ENCODE results near the gene FAM120C. TPM values are rescaled to one million over a fixed set of nuclear protein-coding genes. Genes with fewer than 3 reads are reported as not detected.

The FAM120C gene
- total and polyA plus RNA-seq, 2 experiments from 2014 or later = 2.6 to 4.9 TPM

DNA sequence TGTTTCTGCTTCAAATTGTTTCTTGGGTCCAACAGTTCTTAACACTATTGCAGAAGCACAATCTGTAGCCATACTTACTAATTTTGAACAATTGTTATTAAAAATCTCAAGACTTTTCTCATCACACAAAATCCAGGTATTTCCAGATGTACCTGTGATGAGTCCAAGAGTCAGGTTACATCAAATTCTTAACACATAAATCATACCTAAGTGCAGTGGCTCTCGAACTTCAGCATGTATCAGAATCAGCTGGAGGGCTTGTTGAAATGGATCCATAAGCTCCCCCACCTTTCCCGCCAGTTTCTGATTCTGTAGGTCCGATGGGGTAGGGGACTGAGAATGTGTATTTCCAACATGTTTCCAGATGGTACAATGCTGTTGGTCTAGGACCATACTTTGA, 10.6 kb downstream of the FAM120C start:
- no peak for TF ChIP-seq EZH2 (IDR thresholded peaks at IDR 0.05; ENCODE audit: borderline replicate concordance)
- TF ChIP-seq, protein P1, sequence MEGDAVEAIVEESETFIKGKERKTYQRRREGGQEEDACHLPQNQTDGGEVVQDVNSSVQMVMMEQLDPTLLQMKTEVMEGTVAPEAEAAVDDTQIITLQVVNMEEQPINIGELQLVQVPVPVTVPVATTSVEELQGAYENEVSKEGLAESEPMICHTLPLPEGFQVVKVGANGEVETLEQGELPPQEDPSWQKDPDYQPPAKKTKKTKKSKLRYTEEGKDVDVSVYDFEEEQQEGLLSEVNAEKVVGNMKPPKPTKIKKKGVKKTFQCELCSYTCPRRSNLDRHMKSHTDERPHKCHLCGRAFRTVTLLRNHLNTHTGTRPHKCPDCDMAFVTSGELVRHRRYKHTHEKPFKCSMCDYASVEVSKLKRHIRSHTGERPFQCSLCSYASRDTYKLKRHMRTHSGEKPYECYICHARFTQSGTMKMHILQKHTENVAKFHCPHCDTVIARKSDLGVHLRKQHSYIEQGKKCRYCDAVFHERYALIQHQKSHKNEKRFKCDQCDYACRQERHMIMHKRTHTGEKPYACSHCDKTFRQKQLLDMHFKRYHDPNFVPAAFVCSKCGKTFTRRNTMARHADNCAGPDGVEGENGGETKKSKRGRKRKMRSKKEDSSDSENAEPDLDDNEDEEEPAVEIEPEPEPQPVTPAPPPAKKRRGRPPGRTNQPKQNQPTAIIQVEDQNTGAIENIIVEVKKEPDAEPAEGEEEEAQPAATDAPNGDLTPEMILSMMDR (IDR thresholded peaks at IDR 0.05; ENCODE audit: poor library complexity) = no peak
- TF ChIP-seq EZH2phosphoT487 (IDR thresholded peaks at IDR 0.05; ENCODE audit: low read depth, severe bottlenecking, unreplicated experiment) = no peak
- Histone ChIP-seq H3K36me3 (replicated peaks; ENCODE audit: insufficient read depth, low read depth) (no peaks in the 10 kb centered on the region), H3K27me3 (no peaks in the 10 kb centered on the region), H3K4me1 (ENCODE audit: insufficient read depth) (no peaks in the 10 kb centered on the region), H4K20me1 (ENCODE audit: insufficient read depth, poor library complexity, severe bottlenecking) (no peaks in the 10 kb centered on the region), H3K9me2 (replicated peaks; ENCODE audit: insufficient read depth) (no peaks in the 10 kb centered on the region), H3K9me3 (ENCODE audit: low read depth) (no peaks in the 10 kb centered on the region), H3K27ac (no peak overlapping the region), H2AFZ (no peak overlapping the region), H3K79me2 (peaks cover 30% of the 10 kb centered on the region), H3K4me3 (no peak overlapping the region), H3K4me2 (no peak overlapping the region)
- 76% methylated on average over 3 of the region's 3 CpGs for WGBS (ENCODE audit: low lambda C conversion rate, missing lambda C conversion rate)
- DNase-seq (ENCODE audit: low spot score) = no peak

DNA sequence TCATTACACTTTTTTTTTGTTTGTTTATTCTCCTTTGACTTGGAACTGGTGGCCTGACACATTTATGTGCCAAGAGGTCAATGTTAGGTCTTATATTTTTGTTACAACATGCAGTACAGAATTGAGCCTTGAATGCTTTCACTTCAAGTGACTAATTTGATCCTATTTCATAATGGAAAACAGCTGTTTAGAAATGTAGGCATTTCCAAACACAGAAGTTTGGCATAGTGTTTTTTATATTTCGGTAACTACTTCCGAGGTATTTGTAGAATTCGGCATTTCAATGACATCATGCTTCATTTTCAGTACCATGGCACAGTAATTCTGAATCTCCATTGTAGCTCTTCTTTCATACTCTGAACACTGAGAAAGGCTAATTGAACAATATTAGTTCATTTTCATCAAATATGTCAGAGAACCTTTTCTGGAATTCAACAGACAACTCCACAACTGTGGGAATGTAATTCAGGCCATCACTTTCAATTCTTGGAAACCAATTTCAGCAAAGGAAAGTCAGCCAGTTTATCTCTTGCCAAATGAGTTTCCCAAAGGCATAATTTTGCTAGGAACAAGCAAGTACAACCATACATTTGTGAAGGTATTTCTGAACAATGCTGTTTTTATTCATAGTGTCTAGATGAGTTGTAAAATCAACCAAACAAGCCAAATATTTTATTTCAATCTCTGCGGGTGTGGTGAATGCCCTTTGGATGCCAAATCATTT, 11.4 kb downstream of the FAM120C start:
- Histone ChIP-seq H2AFZ (no peak overlapping the region), H3K9me2 (replicated peaks; ENCODE audit: insufficient read depth) (no peaks in the 10 kb centered on the region), H3K4me2 (no peak overlapping the region), H4K20me1 (ENCODE audit: insufficient read depth, poor library complexity, severe bottlenecking) (no peaks in the 10 kb centered on the region), H3K9me3 (ENCODE audit: low read depth) (no peaks in the 10 kb centered on the region), H3K27me3 (no peaks in the 10 kb centered on the region), H3K36me3 (replicated peaks; ENCODE audit: insufficient read depth, low read depth) (no peaks in the 10 kb centered on the region), H3K4me3 (no peak overlapping the region), H3K27ac (no peak overlapping the region), H3K79me2 (peaks cover 23% of the 10 kb centered on the region), H3K4me1 (ENCODE audit: insufficient read depth) (no peaks in the 10 kb centered on the region)
- TF ChIP-seq EZH2phosphoT487 (IDR thresholded peaks at IDR 0.05; ENCODE audit: low read depth, severe bottlenecking, unreplicated experiment) (no peak), EZH2 (IDR thresholded peaks at IDR 0.05; ENCODE audit: borderline replicate concordance) (no peak)
- TF ChIP-seq, protein P1 (IDR thresholded peaks at IDR 0.05; ENCODE audit: poor library complexity) = no peak
- WGBS (ENCODE audit: low lambda C conversion rate, missing lambda C conversion rate) = 83% methylated on average over 4 of the region's 4 CpGs
- no peak for DNase-seq (ENCODE audit: low spot score)

DNA sequence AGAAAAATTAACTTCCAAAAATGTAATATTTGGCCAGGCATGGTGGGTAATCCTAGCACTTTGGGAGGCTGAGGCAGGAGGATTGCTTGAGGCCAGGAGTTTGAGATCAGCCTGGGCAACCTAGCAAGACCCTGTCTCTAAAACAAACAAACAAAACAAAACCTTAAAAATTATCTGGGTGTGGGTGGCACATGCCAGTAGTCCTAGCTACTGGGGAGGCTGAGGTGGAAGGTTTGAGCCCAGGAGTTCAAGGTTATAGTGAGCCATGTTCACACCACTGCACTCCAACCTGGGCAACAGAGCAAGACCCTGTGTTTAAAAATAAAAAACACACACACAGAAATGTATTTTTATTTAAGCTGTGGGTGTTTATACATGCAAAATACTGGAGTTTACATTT, 12.0 kb downstream of the FAM120C start:
- no peaks in the 10 kb centered on the region for H3K36me3 ChIP-seq (replicated peaks; ENCODE audit: insufficient read depth, low read depth)
- no peak overlapping the region for H2AFZ ChIP-seq
- no peaks in the 10 kb centered on the region for H3K27me3 ChIP-seq
- no peak for DNase-seq (ENCODE audit: low spot score)
- H3K9me2 ChIP-seq (replicated peaks; ENCODE audit: insufficient read depth) = no peaks in the 10 kb centered on the region
- no peak overlapping the region for H3K4me2 ChIP-seq
- H3K9me3 ChIP-seq (ENCODE audit: low read depth) = no peaks in the 10 kb centered on the region
- no peak overlapping the region for H3K27ac ChIP-seq
- no peak overlapping the region for H3K4me3 ChIP-seq
- TF ChIP-seq EZH2 (IDR thresholded peaks at IDR 0.05; ENCODE audit: borderline replicate concordance) (no peak), EZH2phosphoT487 (IDR thresholded peaks at IDR 0.05; ENCODE audit: low read depth, severe bottlenecking, unreplicated experiment) (no peak)
- TF ChIP-seq, protein P1 (IDR thresholded peaks at IDR 0.05; ENCODE audit: poor library complexity) = no peak
- peaks cover 17% of the 10 kb centered on the region for H3K79me2 ChIP-seq
- H4K20me1 ChIP-seq (ENCODE audit: insufficient read depth, poor library complexity, severe bottlenecking) = no peaks in the 10 kb centered on the region
- H3K4me1 ChIP-seq (ENCODE audit: insufficient read depth) = no peaks in the 10 kb centered on the region

Data from hepatocyte (in vitro differentiated cells).